Prostate gland (tissue), 2 donors: ENCODE results near the gene C5orf24. TPM values are rescaled to one million over a fixed set of nuclear protein-coding genes. Genes with fewer than 3 reads are reported as not detected.
"Not testable (repeated sequence)": the region's sequence is repeated elsewhere in the genome, so short reads cannot be mapped to it uniquely, and the experiment has no call there.

Experiments used
- DNase-seq: peaks from one replicate; pipeline ENCODE4 v3.0.0-alpha.2; 2019; ENCODE audit warnings: low spot score
- H3K27ac ChIP-seq, 2 donors: fragments of 200-600 bp; sonication (generic); 2 replicates each; pipeline ENCODE4 v1.5.1; 2017 to 2019
- H3K27me3 ChIP-seq: fragments of 200-600 bp; sonication (generic); replicated peaks from 2 replicates; pipeline ENCODE4 v1.5.1; 2019; ENCODE audit not compliant: insufficient read depth
- H3K36me3 ChIP-seq, 2 donors: fragments of 200-600 bp; sonication (generic); 1 replicate in 1 of 2; 2 replicates in 1 of 2; pipeline versions ENCODE4 v1.5.1 to v1.8.1; 2017 to 2019
- H3K4me1 ChIP-seq: fragments of 200-600 bp; sonication (generic); replicated peaks from 2 replicates; pipeline ENCODE4 v1.5.1; 2019
- H3K4me3 ChIP-seq, 2 donors: fragments of 200-600 bp; sonication (generic); 2 replicates each; pipeline ENCODE4 v1.5.1; 2017 to 2019
- H3K9me3 ChIP-seq: fragments of 200-600 bp; sonication (generic); 2 replicates; pipeline ENCODE4 v1.5.1; 2017
- POLR2A ChIP-seq: fragments of 450-650 bp; IDR thresholded peaks from one replicate; pipeline ENCODE4 v1.6.1; 2016; ENCODE audit warnings: antibody characterized with exemption, mild to moderate bottlenecking
- POLR2AphosphoS5 ChIP-seq: sonication (generic); formaldehyde crosslinking; IDR thresholded peaks from one replicate; pipeline ENCODE4 v1.6.1; 2017; ENCODE audit warnings: antibody characterized with exemption
- WGBS: methylation state at CpG from one replicate; pipeline ENCODE4 v1.1.5; 2018; 5-methylcytosine and 5-hydroxymethylcytosine counted together
- intact Hi-C: fragments of 100-400 bp; cut with DNase I; formaldehyde crosslinking; loops from one replicate; pipeline ENCODE4 v1.14.2; 2022
- total RNA-seq, 2 donors: library from RNA; depleted of rRNA; stranded (reverse); fragments of >200 nt; gene quantifications; one replicate each; pipeline ENCODE4 v1.1.0, GENCODE V29; 2016
- TF ChIP-seq, protein P1 (sequence below), 4 experiments: fragments of 200-600 bp in 2 of 4; fragments of 450-650 bp in 2 of 4; sonication (generic) in 2 of 4; IDR thresholded peaks; 1 replicate in 3 of 4; 2 replicates in 1 of 4; pipeline ENCODE4 v1.5.1; 2016 to 2019; ENCODE audit warnings: antibody characterized with exemption in 4 of 4, mild to moderate bottlenecking in 2 of 4, moderate library complexity in 2 of 4

The C5orf24 gene
- total RNA-seq, 2 donors from 2014 or later, result 30.4 to 39.5 TPM

DNA sequence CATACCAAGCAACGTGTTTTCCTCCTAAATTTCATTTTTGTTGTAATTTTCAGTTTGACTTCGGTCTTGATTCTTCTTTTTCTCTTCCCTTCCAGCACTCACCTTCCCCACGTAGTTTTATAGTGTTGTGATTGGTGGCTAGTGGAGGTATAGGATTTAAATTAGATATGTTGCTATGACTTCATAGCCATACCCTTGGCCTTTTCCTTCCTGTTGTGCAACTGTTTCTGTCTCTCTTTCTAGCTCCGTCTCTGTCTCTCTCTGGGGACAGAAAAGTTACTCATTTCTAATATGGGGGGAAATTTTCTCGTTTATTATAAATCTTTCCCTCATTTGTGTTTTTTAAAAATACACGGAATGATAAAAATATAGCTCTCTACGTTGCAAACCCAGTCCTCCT lies 20.6 kb upstream of the C5orf24 start:
- H3K27me3 ChIP-seq, result no peaks in the 10 kb centered on the region
- no peaks in the 10 kb centered on the region for H3K36me3 ChIP-seq
- H3K4me1 ChIP-seq, result no peaks in the 10 kb centered on the region
- no peak for DNase-seq
- H3K27ac ChIP-seq, result no peak overlapping the region
- intact Hi-C loops, result no loop called here
- whole genome bisulfite sequencing, result 91% methylated on average over 7 of the region's 7 CpGs
- H3K4me3 ChIP-seq, result no peak overlapping the region
- TF ChIP-seq POLR2A (no peak), POLR2AphosphoS5 (no peak)
- TF ChIP-seq, protein P1, sequence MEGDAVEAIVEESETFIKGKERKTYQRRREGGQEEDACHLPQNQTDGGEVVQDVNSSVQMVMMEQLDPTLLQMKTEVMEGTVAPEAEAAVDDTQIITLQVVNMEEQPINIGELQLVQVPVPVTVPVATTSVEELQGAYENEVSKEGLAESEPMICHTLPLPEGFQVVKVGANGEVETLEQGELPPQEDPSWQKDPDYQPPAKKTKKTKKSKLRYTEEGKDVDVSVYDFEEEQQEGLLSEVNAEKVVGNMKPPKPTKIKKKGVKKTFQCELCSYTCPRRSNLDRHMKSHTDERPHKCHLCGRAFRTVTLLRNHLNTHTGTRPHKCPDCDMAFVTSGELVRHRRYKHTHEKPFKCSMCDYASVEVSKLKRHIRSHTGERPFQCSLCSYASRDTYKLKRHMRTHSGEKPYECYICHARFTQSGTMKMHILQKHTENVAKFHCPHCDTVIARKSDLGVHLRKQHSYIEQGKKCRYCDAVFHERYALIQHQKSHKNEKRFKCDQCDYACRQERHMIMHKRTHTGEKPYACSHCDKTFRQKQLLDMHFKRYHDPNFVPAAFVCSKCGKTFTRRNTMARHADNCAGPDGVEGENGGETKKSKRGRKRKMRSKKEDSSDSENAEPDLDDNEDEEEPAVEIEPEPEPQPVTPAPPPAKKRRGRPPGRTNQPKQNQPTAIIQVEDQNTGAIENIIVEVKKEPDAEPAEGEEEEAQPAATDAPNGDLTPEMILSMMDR (IDR thresholded peaks at IDR 0.05), result no peak
- H3K9me3 ChIP-seq, result no peaks in the 10 kb centered on the region

DNA sequence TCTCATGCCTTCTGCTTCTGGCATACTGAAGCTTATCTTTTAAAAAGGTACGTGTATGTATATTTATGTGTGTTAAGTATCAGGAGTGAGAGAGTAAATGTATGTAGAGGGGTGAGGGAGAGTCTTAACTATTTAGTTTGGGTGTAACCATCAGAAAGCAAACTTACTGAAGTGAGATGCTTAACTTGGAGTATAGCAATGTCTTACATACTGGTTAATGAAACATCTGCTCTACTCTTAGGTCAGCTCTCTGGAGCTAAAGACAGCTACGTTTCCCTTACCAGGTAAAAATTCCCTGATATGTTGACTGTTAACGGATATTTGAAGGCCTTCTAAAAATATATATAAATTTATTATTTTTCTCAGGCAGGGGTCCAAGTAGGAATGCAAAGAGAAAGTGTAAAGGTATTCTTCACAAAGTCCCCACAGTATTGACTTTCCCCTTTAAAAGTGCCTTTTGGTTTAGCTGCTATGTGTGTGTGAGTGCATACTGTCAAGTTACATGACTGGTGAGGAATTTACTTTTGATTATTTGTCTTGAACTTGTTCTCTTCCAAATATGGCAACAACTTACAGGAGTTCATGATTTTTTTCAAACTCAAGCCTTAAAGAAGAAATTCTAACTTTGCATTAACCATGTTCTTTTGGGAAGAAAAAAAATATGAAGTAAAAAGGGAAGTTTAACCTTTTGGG lies 12.3 kb upstream of the C5orf24 start:
- TF ChIP-seq POLR2A, result no peak
- TF ChIP-seq, protein P1 (IDR thresholded peaks at IDR 0.05), result no peak
- Histone ChIP-seq H3K4me3 (no peak overlapping the region), H3K27ac (no peak overlapping the region), H3K27me3 (no peaks in the 10 kb centered on the region), H3K4me1 (no peaks in the 10 kb centered on the region), H3K9me3 (no peaks in the 10 kb centered on the region), H3K36me3 (no peaks in the 10 kb centered on the region)
- WGBS, result 85% methylated on average over 3 of the region's 3 CpGs
- intact Hi-C loops, result no loop called here
- no peak for DNase-seq

GRCh38 chr5:134835623-134836022 lies 10.1 kb upstream of the C5orf24 start:
- H3K36me3 ChIP-seq, result no peaks in the 10 kb centered on the region
- no peaks in the 10 kb centered on the region for H3K4me1 ChIP-seq
- 98% methylated on average over 2 of the region's 2 CpGs for WGBS
- no peak overlapping the region for H3K27ac ChIP-seq
- H3K4me3 ChIP-seq, result no peak overlapping the region
- DNase-seq, result no peak
- intact Hi-C loops, result no loop called here
- no peaks in the 10 kb centered on the region for H3K9me3 ChIP-seq
- TF ChIP-seq POLR2AphosphoS5, result no peak
- TF ChIP-seq, protein P1 (IDR thresholded peaks at IDR 0.05), result no peak
- no peak for TF ChIP-seq POLR2A
- no peaks in the 10 kb centered on the region for H3K27me3 ChIP-seq

GRCh38 chr5:134837530-134838181 lies 8.1 kb upstream of the C5orf24 start:
- H3K27ac ChIP-seq, result no peak overlapping the region

DNA sequence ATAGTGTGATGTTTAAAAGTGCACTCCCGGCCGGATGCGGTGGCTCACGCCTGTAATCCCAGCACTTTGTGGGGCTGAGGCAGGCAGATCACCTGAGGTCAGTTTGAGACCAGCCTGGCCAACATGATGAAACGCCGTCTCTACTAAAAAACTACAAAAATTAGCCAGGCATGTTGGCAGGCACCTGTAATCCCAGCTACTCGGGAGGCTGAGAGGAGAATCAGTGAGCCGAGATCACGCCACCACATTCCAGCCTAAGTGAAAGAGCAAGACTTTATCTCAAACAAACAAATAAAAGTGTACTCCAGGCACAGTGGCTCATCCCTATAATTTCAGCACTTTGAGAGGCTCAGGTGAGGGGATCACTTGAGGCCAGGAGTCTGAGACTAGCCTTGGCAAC lies 7.4 kb upstream of the C5orf24 start:
- 84% methylated on average over 9 of the region's 9 CpGs for WGBS
- DNase-seq, intact Hi-C loops, H3K36me3 ChIP-seq, H3K4me1 ChIP-seq, H3K27me3 ChIP-seq, H3K27ac ChIP-seq, H3K9me3 ChIP-seq, H3K4me3 ChIP-seq: not testable (repeated sequence)

More at GRCh38 chr5:134837530-134838181, 8.1 kb upstream of the C5orf24 start:
- Histone ChIP-seq H3K9me3 (no peaks in the 10 kb centered on the region), H3K4me3 (no peak overlapping the region), H3K36me3 (no peaks in the 10 kb centered on the region), H3K4me1 (no peaks in the 10 kb centered on the region), H3K27me3 (no peaks in the 10 kb centered on the region)
- 97% methylated on average over 3 of the region's 3 CpGs for WGBS
- intact Hi-C loops, result no loop called here
- TF ChIP-seq, protein P1 (IDR thresholded peaks at IDR 0.05), result no peak
- TF ChIP-seq POLR2A, result no peak
- no peak for TF ChIP-seq POLR2AphosphoS5
- no peak for DNase-seq
